BE2C (cell line): ENCODE data around the gene NAV2.

ENCODE experiments used
- DNase-seq: peaks from one replicate; pipeline ENCODE4 v3.0.0-alpha.2; 2020
- H3K27me3 ChIP-seq: fragments of 250-450 bp; sonication (Bioruptor Pico); 2 replicates; pipeline ENCODE4 v1.5.1; 2020; ENCODE audit warnings: mild to moderate bottlenecking
- H3K36me3 ChIP-seq: fragments of 250-450 bp; sonication (Bioruptor Pico); 2 replicates; pipeline ENCODE4 v1.5.1; 2020; ENCODE audit warnings: mild to moderate bottlenecking
- H3K4me1 ChIP-seq: fragments of 250-450 bp; sonication (Bioruptor Pico); 2 replicates; pipeline ENCODE4 v1.5.1; 2020
- H3K4me3 ChIP-seq: 2 replicates; pipeline ENCODE4 v1.5.1; 2011; ENCODE audit warnings: low read depth, low read length
- H3K9me3 ChIP-seq: fragments of 250-450 bp; sonication (Bioruptor Pico); 2 replicates; pipeline ENCODE4 v1.5.1; 2020
- CTCF ChIP-seq: IDR thresholded peaks from 2 replicates; pipeline ENCODE4 v1.5.1; 2012; ENCODE audit warnings: mild to moderate bottlenecking, low read depth, low read length

Gene NAV2

DNA sequence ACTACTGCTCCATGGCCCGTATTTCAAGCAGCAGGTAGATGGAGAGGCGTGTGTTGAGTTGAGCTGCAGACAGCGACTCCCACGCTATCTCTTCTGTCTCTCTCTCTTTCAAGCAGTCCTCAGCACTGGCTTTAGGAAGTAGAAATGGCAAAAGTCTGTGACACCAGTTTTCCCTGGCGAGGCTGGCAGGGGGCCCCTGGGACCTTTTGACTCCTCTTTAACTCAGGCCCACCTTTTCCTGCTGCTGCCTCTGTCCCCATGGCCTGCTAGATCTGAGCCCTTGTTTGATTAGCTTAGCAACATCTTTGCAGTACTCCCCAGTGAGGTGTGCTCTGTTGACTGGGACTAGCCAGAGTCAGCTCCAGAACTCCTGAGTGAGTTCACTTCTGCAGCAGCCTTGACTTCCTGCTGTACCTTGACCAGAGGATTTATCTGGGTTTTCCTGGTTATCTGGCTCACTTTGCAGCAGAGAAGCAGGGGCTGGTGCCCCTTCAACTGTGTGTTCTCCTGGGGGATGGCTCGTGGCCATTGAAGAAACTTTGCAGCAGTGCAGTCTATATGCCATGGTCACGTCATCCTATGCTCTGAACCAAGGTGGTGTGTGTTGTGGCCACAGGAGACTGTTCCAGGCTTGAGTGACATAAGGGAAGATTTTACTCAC lies 263.8 kb downstream of the NAV2 start:
- H3K9me3 ChIP-seq = no peaks in the 10 kb centered on the region
- no peak for DNase-seq
- no peaks in the 10 kb centered on the region for H3K36me3 ChIP-seq
- no peak overlapping the region for H3K4me3 ChIP-seq
- no peaks in the 10 kb centered on the region for H3K27me3 ChIP-seq
- no peak for TF ChIP-seq CTCF
- H3K4me1 ChIP-seq = no peaks in the 10 kb centered on the region

GRCh38 chr11:19977941-19978340 lies 265.3 kb downstream of the NAV2 start:
- Histone ChIP-seq H3K27me3 (no peaks in the 10 kb centered on the region), H3K4me1 (no peaks in the 10 kb centered on the region), H3K9me3 (no peaks in the 10 kb centered on the region), H3K4me3 (no peak overlapping the region), H3K36me3 (no peaks in the 10 kb centered on the region)
- DNase-seq = no peak
- no peak for TF ChIP-seq CTCF

DNA sequence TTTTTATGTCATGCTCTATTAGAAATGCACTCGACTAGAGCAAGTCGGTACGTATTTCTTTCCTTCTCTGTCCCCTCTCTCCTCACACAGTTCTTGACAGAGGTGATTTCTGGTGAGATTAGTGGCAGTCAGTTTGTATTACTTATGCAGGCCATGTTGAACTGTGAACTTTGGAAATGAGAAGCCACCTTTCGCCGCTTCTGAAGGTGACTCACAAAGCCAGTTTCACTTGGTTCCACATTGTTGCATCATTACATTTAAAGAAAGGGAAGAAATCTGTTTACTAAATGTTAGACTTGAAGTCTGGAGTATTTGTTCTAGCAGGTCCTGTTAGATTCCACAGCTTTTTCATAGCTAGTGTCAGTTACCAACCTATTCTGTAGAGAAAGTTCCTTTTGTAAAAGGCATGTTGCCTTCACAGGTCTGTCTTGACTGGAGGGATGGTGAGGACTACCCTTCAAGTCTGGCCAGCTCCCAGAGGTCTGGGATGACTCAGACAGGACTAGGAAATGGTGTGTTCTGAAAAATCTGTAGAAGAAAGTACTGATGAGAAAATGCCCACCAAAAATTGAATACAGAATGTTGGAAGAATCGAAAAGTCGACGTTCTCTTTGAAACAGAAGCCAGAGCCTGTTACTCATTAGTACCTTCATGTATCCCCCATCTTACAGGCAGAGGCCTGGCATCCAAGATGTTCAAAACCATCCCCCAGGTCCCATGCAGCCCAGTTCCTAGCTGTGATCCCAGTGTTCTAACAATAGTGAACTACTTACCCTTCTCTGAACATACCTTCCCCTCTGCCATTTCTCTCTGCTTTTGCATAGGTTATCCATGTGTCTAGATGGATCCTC lies 266.3 kb downstream of the NAV2 start:
- H3K4me1 ChIP-seq = no peaks in the 10 kb centered on the region
- H3K27me3 ChIP-seq = no peaks in the 10 kb centered on the region
- no peaks in the 10 kb centered on the region for H3K9me3 ChIP-seq
- DNase-seq = no peak
- no peak overlapping the region for H3K4me3 ChIP-seq
- H3K36me3 ChIP-seq = no peaks in the 10 kb centered on the region
- no peak for TF ChIP-seq CTCF

GRCh38 chr11:19979519-19979845 lies 266.8 kb downstream of the NAV2 start:
- H3K27me3 ChIP-seq = no peaks in the 10 kb centered on the region
- no peaks in the 10 kb centered on the region for H3K4me1 ChIP-seq
- H3K9me3 ChIP-seq = no peaks in the 10 kb centered on the region
- no peaks in the 10 kb centered on the region for H3K36me3 ChIP-seq
- no peak overlapping the region for H3K4me3 ChIP-seq
- TF ChIP-seq CTCF = no peak
- DNase-seq = no peak

GRCh38 chr11:19980388-19980787 lies 267.8 kb downstream of the NAV2 start:
- DNase-seq = no peak
- Histone ChIP-seq H3K4me1 (no peaks in the 10 kb centered on the region), H3K36me3 (no peaks in the 10 kb centered on the region), H3K9me3 (no peaks in the 10 kb centered on the region), H3K4me3 (no peak overlapping the region), H3K27me3 (no peaks in the 10 kb centered on the region)
- no peak for TF ChIP-seq CTCF
